ENCODE data around the gene ZMYND11.

GRCh38 chr10:182441-183201 lies 47.4 kb downstream of the ZMYND11 start:
- TF ChIP-seq POLR2A (IDR thresholded peaks at IDR 0.05; ENCODE audit: low read length) (no peak), SMC3 (IDR thresholded peaks at IDR 0.05) (no peak)
- TF ChIP-seq, protein P1, sequence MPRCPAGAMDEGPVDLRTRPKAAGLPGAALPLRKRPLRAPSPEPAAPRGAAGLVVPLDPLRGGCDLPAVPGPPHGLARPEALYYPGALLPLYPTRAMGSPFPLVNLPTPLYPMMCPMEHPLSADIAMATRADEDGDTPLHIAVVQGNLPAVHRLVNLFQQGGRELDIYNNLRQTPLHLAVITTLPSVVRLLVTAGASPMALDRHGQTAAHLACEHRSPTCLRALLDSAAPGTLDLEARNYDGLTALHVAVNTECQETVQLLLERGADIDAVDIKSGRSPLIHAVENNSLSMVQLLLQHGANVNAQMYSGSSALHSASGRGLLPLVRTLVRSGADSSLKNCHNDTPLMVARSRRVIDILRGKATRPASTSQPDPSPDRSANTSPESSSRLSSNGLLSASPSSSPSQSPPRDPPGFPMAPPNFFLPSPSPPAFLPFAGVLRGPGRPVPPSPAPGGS (IDR thresholded peaks at IDR 0.05), result no peak

All from A549 (cell line).